GM10266 (cell line): ENCODE results near the gene RGS3.

Experiments used
- DNase-seq: peaks from one replicate; pipeline ENCODE4 v3.0.0; 2012; ENCODE audit errors: extremely low spot score
- TF ChIP-seq, protein P1 (sequence below): IDR thresholded peaks from 2 replicates; pipeline ENCODE4 v1.5.1; 2012; ENCODE audit warnings: mild to moderate bottlenecking, low read depth; ENCODE audit not compliant: control insufficient read depth, insufficient read depth; ENCODE audit errors: missing control alignments

RGS3 gene

DNA sequence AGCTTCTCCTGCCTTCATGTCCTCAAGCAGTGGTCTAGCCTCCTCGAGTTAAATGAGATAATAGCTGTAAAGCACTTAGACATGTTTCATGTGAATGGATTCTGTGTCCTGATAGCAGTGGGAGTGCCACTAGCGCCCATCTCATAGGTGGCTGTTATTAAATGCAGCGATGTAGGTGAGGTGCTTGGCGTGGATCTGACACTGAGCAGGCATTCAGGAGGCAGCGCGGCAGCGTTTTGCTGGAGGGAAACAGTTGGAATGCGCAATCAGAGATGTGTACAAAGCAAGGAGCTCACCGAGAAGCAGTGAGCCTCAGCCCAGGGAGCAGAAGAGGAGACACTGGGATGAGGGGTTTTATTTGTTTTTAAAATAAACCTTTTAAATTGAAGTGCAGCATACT lies 106.6 kb downstream of the RGS3 start:
- TF ChIP-seq, protein P1, sequence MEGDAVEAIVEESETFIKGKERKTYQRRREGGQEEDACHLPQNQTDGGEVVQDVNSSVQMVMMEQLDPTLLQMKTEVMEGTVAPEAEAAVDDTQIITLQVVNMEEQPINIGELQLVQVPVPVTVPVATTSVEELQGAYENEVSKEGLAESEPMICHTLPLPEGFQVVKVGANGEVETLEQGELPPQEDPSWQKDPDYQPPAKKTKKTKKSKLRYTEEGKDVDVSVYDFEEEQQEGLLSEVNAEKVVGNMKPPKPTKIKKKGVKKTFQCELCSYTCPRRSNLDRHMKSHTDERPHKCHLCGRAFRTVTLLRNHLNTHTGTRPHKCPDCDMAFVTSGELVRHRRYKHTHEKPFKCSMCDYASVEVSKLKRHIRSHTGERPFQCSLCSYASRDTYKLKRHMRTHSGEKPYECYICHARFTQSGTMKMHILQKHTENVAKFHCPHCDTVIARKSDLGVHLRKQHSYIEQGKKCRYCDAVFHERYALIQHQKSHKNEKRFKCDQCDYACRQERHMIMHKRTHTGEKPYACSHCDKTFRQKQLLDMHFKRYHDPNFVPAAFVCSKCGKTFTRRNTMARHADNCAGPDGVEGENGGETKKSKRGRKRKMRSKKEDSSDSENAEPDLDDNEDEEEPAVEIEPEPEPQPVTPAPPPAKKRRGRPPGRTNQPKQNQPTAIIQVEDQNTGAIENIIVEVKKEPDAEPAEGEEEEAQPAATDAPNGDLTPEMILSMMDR: no peak
- DNase-seq: no peak

DNA sequence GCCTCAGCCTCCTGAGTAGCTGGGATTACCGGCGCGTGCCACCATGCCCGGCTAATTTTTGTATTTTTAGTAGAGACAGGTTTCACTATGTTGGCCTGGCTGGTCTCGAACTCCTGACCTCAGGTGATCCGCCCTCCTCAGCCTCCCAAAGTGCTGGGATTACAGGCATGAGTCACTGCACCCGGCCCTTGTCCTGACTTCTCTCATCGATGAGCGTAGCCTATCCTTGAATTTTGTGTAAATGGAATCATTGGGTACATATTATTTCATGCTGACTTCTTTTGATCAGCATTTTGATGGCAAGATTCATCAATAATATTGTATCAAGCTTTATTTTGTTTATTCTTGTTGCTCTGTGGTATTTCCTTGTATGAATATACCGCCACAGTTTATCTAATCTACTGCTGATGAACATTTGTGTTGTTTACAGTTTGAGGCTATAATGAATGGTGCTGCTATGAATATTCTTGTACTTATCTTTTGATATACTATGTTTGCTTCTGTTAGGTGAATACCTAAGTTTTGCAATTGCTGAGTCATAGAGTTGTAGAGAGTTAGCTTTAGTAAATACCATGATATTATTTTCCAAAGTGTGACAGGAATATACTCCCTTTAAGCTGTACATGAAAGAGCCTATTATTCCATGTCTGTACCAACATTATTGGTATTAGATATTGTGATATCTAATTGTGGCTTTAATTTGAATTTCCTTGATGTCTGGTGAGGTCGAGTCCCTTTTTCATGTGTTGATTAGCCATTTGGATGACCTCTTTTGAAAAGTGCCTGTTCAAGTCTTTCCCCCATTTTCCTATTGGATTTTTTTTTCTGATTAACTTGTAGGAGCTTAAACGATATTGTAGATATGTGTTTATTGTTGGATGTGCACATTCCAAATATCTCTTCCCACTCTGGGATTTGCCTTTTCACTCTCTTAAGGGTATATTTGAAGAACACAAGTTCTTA lies 107.5 kb downstream of the RGS3 start:
- TF ChIP-seq, protein P1: no peak
- DNase-seq: no peak

DNA sequence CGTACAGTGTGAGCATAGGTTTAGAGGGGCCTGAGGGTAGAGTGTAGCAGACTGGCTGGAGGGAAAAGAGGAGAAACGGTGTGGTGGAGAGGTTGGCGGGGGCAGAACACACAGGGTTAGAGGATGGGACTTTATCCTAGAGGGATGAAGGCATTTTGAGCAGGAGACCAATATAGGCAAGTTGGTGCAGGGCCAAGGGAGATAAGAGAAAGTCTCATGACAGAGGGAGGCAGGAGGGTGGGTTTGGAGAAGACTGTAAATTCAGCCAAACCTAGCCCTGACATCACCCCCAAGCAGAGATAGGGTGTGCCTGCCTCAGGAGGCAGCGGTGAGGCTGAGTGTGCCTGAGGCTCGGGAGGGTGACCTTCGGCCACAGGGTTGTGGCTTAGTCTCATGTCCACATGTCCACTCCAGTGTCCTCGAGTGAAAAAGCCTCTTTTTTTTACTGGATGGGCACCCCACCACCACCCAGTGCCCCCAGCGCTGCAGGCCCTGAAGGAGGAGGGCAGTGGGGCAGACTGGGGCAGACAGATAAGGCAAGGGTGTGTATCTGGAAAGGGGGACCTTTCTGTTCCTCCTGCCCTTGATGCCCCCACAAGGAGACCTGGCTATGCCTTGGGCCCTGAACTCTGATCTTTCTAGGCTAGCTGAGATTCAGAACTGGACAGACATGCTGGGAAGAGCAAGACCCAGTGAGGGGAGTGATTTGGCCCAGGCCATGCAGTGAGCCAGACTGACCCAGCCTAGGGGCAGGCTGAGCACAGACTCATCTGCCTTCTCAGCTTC lies 108.7 kb downstream of the RGS3 start:
- TF ChIP-seq, protein P1: no peak
- no peak for DNase-seq

DNA sequence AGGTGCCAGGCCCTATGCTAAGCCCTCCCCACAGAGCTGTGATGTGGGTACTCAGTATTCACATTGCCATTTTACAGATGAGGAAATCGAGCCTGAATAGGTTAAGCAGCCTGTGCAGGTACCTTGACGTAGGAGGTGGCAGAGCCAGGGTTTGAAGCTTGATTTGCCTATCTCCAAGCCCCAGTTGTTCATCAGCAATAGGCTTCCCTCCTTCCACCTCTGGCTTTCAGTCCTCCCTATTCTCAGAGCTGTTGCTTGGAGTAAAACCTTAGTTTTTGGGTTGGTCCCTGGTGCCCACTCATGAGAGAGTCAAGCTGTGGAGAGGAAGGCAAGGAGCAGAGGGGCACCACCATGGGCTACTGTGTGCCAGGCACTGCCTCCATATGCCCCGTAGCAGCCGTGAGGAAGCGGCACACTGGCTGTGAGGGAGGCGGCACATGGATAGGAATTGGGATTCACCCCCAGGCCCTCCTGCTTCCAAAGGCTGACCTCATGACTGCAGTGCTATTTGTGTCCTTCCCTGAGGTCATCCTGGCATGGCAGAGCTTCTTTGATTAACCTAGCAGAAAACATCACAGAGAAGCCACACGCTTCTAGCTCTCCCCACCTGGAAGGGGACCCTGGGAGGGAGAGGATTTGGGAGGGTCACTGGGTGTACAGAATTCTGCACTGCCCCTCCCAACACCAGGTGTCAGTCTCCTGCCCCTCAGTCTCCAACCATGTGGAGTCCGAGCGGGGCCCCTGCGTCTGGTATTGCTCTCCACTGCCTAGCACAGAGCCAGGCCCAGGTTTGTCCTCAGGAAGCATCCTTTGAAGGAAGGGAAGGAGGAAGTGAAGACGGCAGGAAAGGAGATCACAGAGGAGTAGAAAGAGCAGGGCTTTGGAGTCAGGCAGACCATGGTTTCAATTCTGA lies 109.8 kb downstream of the RGS3 start:
- no peak for DNase-seq
- TF ChIP-seq, protein P1: no peak

DNA sequence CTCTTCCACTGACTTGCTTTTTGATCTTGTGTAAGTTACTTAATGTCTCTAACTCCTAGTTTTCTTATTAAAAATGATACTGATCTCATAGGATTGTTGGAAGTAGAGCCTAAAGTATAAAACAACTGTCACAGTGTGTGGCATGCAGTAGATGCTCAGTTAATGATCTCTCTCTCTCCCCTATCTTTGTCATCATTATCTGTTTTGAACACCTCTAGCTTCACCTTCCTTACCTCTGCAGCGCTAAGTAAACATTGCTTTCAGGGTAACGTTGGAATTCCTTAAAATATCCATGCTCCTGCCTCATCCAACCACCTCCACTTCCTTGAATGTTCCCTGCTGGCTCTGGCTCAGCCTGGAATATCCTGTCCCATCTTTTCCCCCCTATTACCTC lies 110.4 kb downstream of the RGS3 start:
- no peak for DNase-seq
- TF ChIP-seq, protein P1: no peak

DNA sequence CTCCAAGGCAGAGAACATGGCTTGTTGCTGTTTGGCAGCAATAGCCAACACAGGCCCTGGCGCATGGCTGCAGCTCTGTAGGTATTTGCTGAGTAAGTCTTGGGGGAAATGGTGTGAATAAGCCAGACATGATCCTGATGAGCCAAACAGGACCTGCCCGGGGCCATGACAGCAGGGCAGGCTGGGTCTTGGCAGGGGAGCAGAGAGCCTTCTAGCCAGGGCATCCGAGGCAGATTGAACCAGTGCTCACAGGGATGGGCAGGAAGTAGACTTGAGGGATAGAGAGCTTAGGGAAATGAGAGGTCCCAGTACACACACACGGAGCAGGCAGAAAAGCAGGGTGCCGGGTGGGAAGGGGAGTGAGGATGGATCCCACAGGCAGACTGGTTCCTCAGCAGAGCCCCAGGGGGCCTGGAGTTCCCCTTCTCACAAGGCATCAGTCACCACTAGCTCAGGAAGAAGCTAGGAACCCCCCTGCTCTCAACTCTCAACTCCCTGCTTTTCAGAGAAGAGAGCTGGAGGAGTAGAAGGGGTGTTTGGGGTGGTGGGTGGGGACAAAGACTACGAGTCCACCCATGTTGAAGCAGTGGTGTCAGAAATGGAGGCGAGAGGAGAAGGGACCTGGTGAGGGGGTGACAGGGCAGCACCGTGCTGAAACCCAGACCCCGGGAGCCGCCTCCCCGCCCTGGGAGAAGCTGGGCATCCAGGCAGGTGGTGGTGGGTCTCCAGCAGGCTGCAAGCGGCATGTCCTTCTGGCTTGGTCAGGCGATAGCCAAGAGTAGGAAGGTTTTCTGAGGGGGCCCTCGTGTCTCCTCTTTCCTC lies 111.1 kb downstream of the RGS3 start:
- TF ChIP-seq, protein P1: no peak
- no peak for DNase-seq
